NCI-H226 (cell line): ENCODE measurements around the gene TRAF2.

Experiments
- DNase-seq: peaks from one replicate; pipeline ENCODE4 v3.0.0-alpha.2; 2015

The TRAF2 gene

DNA sequence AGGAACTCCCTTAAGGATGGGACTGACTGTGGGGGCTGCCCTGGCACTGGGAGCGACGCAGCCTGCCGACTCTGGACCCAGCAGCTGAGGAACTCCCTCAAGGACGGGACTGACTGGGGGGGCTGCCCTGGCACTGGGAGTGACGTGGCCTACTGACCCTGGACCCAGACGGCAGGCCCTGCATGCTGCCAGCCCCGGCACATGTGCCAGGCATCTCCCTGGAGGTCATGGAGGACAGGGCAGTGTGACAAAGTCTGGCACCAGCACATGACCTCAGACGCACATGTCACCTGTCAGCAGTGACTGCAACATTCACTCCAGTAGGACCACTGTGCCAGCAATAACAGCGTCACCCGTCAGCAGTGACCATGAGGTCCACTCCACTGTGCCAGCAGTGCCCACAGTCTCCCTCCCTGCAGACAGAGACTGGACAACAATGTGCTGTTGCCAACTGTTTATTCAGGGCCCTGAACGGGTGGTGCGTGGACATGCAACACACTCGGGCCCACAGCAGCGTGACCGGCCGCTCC is 53.7 kb downstream of the TRAF2 start:
- no peak for DNase-seq

DNA sequence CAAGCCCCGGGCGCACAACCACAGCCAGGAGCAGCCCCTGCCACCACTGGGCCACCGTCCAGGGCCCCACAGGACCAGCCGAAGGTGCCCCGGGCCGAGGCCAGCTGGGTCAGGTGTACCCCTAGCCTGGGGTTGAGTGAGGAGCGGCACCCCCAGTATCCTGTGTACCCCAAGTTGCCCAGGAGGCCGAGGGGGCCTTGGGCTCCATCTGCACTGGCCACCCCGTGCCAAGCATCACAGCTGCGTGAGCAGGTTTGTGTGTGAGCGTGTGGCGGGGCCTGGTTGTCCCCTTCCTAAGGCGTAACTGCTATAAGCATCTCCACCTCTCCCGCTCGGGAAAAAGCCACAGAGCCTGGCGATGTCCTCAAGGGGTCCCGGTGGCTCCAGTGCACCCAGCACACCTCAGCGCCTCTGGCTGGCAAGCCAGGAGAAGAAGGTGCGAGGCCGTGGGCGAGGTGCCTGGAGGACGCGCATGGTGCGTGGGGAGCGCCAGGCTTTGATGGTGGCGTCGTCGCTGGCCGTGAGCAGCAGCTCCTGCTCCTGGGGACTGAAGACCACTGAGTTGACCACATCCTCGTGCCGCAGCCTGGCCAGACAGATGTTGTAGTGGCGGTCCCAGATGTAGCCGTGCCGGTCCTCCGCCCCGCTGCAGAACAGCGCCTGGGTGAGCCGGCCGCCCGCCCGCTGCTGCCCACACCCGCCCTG is 54.4 kb downstream of the TRAF2 start:
- no peak for DNase-seq

DNA sequence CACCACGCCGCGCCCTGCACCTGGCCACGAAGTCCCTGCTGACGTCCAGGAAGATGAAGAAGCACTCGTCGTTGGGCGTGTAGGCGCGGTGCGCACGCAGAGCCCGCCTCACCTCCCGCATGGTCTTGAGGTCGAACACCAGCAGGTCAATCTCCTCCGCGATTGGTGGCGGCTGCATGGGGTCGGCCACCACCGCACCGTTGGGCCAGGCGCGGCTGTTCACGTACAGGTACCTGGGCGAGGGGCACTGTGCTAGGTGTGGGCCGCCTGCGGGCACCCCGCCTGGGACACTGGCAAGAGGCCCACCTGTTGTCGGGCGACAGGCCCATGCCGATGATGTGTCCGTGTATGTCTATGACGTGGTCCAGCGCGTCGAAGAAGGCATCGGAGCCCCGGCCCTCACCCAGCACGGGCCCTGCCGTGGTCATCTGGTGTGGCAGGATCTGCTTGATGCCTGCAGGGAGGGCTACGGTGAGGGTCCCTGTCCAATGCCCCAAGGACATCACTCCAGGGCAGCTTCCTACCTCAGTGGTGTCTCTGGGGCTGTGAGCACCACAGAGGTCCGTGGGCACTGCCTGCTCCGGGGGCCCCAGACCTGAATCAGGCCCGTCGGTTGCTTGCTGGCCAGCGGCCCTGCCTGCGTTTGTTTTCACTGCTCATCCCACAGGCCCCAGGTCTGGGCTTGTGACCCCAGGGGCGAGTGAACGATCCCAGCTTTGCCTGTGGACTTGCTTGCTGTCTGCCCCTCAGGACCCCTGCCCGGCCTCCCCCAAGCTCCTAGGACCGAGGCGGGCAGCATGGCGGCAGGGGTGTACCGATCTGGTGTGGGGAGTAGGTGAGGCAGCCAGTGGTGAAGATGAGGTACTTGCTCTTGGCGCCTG is 55.2 kb downstream of the TRAF2 start:
- no peak for DNase-seq

- DNase-seq, result no peak
Measured at GRCh38 chr9:136942112-136942880, 56.0 kb downstream of the TRAF2 start.

GRCh38 chr9:136942881-136943230 is 56.5 kb downstream of the TRAF2 start:
- DNase-seq, result no peak

- no peak for DNase-seq
Measured at GRCh38 chr9:136943291-136944211, 57.2 kb downstream of the TRAF2 start.

- DNase-seq, result peak; percentile 20
Measured at GRCh38 chr9:136944212-136944518, 57.8 kb downstream of the TRAF2 start.

GRCh38 chr9:136944519-136945332 is 58.4 kb downstream of the TRAF2 start, which contains the start of the genes C8G and FBXW5:
C8G (plus strand) TSS chr9:136945243; CDS start chr9:136945321, 78 bp downstream.
FBXW5 (minus strand) TSS chr9:136944738; CDS start chr9:136944083, 655 bp downstream.
- DNase-seq, result peak; percentile 86

- no peak for DNase-seq
Measured at GRCh38 chr9:136945333-136946227, 59.3 kb downstream of the TRAF2 start.

GRCh38 chr9:136946228-136947027 is 60.1 kb downstream of the TRAF2 start:
- DNase-seq, result no peak

DNA sequence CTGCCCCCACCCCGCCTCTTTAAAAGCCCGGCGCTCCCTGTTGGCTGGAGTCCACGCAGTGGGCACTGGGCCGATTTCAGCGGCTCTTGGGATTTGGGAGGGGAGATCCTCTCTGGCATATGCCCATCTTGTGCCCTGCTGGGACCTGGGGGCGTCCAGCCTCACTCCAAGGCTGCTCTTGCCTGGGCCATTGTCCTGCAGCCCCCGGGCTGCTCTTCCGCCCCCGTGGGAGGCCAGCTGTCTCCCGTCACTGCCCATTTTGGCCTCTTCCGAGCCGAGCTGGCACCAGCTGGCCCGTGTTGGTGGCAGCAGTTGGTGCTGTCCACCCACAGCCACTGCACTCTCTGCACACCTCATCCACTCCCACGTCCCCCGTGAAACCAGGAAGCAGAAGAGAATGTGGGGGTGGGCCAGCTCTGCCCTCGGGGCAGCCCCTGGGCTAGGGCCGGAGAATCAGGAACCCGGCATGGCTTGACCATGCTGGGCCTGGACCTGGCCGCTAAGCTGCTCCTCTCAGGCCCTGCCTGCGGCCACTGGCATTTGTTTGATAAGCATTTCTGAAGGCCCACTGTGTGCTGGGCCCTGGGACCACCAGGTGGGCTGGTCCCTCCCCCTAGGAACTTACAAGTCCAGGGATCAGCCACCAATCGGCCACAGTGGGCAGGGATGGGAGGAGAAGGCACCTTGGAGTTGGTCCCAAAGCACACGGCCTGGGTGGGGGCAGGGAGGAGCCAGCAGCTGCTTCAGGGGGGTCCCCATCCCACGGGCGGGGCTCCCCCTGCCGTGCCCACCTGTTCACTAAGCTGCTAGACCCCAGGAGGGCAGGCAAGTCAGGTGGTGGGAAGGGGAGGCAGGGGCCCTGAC is 60.9 kb downstream of the TRAF2 start:
- no peak for DNase-seq

- peak; percentile 13 for DNase-seq
Measured at GRCh38 chr9:136947955-136948510, 61.7 kb downstream of the TRAF2 start.

DNA sequence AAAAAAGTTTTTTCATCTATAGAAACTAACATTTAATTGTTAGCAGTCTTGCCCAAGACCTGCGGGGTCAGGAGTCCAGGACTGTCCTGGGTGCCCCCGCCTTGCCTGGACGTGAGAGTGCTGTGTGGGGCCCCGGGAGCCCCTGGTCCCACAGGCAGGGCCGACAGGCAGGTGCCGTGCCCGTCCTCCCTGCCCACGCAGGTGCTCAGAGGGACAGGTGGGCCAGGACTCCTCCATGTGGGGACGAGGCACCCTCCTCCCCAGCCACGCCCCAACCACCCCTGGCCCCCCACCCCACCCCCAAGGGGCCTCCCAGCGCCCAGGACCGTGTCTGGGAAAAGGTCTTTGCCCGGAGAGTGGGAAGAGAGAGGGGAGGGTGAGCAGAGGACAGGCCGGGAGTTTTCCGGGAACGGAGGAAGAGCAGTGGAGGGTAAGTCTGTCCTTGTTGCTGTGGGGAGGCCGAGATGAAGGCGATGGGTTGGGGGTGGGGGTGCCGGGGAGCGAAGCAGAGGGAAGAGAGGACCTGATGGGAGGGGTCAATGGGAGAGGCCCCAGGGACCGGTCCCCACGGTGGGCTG is 63.0 kb downstream of the TRAF2 start:
- no peak for DNase-seq

- peak; percentile 91 for DNase-seq
Measured at GRCh38 chr9:136949817-136950655, 63.7 kb downstream of the TRAF2 start.

DNA sequence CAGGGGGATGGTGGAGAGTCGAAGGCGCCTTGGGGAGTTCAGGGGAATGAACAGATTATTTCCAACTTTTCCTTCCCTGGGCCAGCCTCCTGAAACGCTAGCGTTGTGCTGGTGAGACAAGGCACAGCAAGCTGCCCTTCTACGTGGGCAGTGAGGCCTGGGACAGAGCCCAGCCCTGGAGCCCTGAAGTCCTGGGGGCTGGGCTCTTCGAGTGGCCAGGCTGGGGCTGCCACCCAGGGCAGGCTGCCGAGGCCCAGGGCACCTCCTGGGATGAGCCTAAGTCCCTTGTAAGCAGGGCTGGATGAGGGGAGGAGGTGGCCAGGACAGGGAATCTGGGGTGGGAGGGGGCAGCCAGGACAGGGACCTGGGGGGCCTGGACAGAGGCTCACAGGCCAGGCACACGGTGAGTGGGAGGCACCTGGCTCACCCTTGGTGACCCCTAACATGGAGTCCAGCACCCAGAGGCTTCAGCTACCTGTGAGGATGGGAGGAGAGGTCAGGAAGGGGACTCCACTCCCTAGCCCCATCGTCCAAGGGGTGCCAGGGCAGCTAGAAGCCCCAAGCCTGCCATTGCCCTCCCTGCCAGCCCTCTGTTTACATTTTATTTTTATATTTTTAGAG is 64.5 kb downstream of the TRAF2 start:
- DNase-seq, result no peak
